Muscle layer of colon (tissue), 2 donors: ENCODE data around the gene DYSF.

ENCODE experiments used
- H3K27ac ChIP-seq: one replicate; pipeline ENCODE4 v1.7.0; 2013; ENCODE audit warnings: low read depth, mild to moderate bottlenecking, low read length, moderate library complexity
- H3K27me3 ChIP-seq, 2 donors: one replicate each; pipeline ENCODE4 v1.7.0; 2013; ENCODE audit warnings: low read length in 2 of 2, mild to moderate bottlenecking in 2 of 2; ENCODE audit not compliant: insufficient read depth in 2 of 2, control insufficient read depth in 1 of 2
- H3K36me3 ChIP-seq: one replicate; pipeline ENCODE4 v1.7.0; 2013; ENCODE audit warnings: mild to moderate bottlenecking, low read length; ENCODE audit not compliant: insufficient read depth
- H3K4me1 ChIP-seq: one replicate; pipeline ENCODE4 v1.7.0; 2013; ENCODE audit warnings: mild to moderate bottlenecking, low read length; ENCODE audit not compliant: insufficient read depth
- H3K4me3 ChIP-seq, 2 donors: one replicate each; pipeline ENCODE4 v1.7.0; 2013; ENCODE audit warnings: low read length in 2 of 2, low read depth in 1 of 2, mild to moderate bottlenecking in 1 of 2, moderate library complexity in 1 of 2
- H3K9ac ChIP-seq: one replicate; pipeline ENCODE4 v1.7.0; 2013; ENCODE audit warnings: low read length
- H3K9me3 ChIP-seq: one replicate; pipeline ENCODE4 v1.7.0; 2013; ENCODE audit warnings: mild to moderate bottlenecking, low read length
- donor health status: abdominal sarcoma.
- donor health status: Adenocarcinoma of cecum.

DYSF gene

GRCh38 chr2:71669628-71670429 is 216.5 kb downstream of the DYSF start:
- no peak overlapping the region for H3K27ac ChIP-seq
- peaks cover 13% of the 10 kb centered on the region for H3K4me1 ChIP-seq
- no peaks in the 10 kb centered on the region for H3K9me3 ChIP-seq
- no peaks in the 10 kb centered on the region for H3K27me3 ChIP-seq
- H3K4me3 ChIP-seq, result no peak overlapping the region
- peaks cover 18% of the 10 kb centered on the region for H3K36me3 ChIP-seq
- no peak overlapping the region for H3K9ac ChIP-seq

- Histone ChIP-seq H3K27ac (no peak overlapping the region), H3K4me1 (peaks cover 10% of the 10 kb centered on the region), H3K36me3 (peaks cover 13% of the 10 kb centered on the region), H3K9me3 (no peaks in the 10 kb centered on the region), H3K27me3 (no peaks in the 10 kb centered on the region), H3K4me3 (no peak overlapping the region), H3K9ac (no peak overlapping the region)
These were observed 217.1 kb downstream of the DYSF start for GRCh38 chr2:71670430-71670795.

- H3K4me1 ChIP-seq, result peaks cover 1% of the 10 kb centered on the region
- H3K27ac ChIP-seq, result no peak overlapping the region
- H3K4me3 ChIP-seq, result no peak overlapping the region
- no peaks in the 10 kb centered on the region for H3K27me3 ChIP-seq
- peaks cover 13% of the 10 kb centered on the region for H3K36me3 ChIP-seq
- H3K9ac ChIP-seq, result no peak overlapping the region
- no peaks in the 10 kb centered on the region for H3K9me3 ChIP-seq
These were observed 218.0 kb downstream of the DYSF start for GRCh38 chr2:71671203-71671854.

GRCh38 chr2:71671895-71672825 is 218.8 kb downstream of the DYSF start:
- Histone ChIP-seq H3K27me3 (no peaks in the 10 kb centered on the region), H3K4me1 (no peaks in the 10 kb centered on the region), H3K27ac (no peak overlapping the region), H3K4me3 (no peak overlapping the region), H3K9ac (no peak overlapping the region), H3K9me3 (no peaks in the 10 kb centered on the region), H3K36me3 (peaks cover 13% of the 10 kb centered on the region)

GRCh38 chr2:71672826-71673795 is 219.8 kb downstream of the DYSF start:
- Histone ChIP-seq H3K36me3 (peaks cover 13% of the 10 kb centered on the region), H3K4me3 (no peak overlapping the region), H3K9ac (no peak overlapping the region), H3K4me1 (no peaks in the 10 kb centered on the region), H3K27me3 (no peaks in the 10 kb centered on the region), H3K9me3 (no peaks in the 10 kb centered on the region), H3K27ac (no peak overlapping the region)

- Histone ChIP-seq H3K4me1 (no peaks in the 10 kb centered on the region), H3K36me3 (peaks cover 13% of the 10 kb centered on the region), H3K9ac (no peak overlapping the region)
These were observed 220.9 kb downstream of the DYSF start for GRCh38 chr2:71674158-71674851.

GRCh38 chr2:71675296-71675695 is 221.9 kb downstream of the DYSF start:
- H3K9me3 ChIP-seq, result no peaks in the 10 kb centered on the region
- H3K27ac ChIP-seq, result no peak overlapping the region
- H3K9ac ChIP-seq, result no peak overlapping the region
- H3K27me3 ChIP-seq, result no peaks in the 10 kb centered on the region
- no peaks in the 10 kb centered on the region for H3K4me1 ChIP-seq
- peaks cover 3% of the 10 kb centered on the region for H3K36me3 ChIP-seq
- H3K4me3 ChIP-seq, result no peak overlapping the region

More at GRCh38 chr2:71674158-71674851, 220.9 kb downstream of the DYSF start:
- H3K9me3 ChIP-seq, result no peaks in the 10 kb centered on the region
- H3K4me3 ChIP-seq, result no peak overlapping the region
- H3K27ac ChIP-seq, result no peak overlapping the region
- no peaks in the 10 kb centered on the region for H3K27me3 ChIP-seq

GRCh38 chr2:71678874-71679273 is 225.5 kb downstream of the DYSF start:
- Histone ChIP-seq H3K9ac (no peak overlapping the region), H3K9me3 (no peaks in the 10 kb centered on the region), H3K4me1 (no peaks in the 10 kb centered on the region), H3K27me3 (no peaks in the 10 kb centered on the region), H3K27ac (no peak overlapping the region), H3K4me3 (no peak overlapping the region), H3K36me3 (peaks cover 19% of the 10 kb centered on the region)

- Histone ChIP-seq H3K36me3 (peaks cover 19% of the 10 kb centered on the region), H3K9me3 (no peaks in the 10 kb centered on the region)
These were observed 226.1 kb downstream of the DYSF start for GRCh38 chr2:71679491-71679890.

GRCh38 chr2:71680925-71681324 is 227.6 kb downstream of the DYSF start:
- H3K9me3 ChIP-seq, result no peaks in the 10 kb centered on the region
- no peak overlapping the region for H3K4me3 ChIP-seq
- H3K27ac ChIP-seq, result no peak overlapping the region
- H3K9ac ChIP-seq, result no peak overlapping the region
- no peaks in the 10 kb centered on the region for H3K4me1 ChIP-seq
- H3K27me3 ChIP-seq, result no peaks in the 10 kb centered on the region
- H3K36me3 ChIP-seq, result peaks cover 19% of the 10 kb centered on the region

More at GRCh38 chr2:71679491-71679890, 226.1 kb downstream of the DYSF start:
- Histone ChIP-seq H3K4me3 (no peak overlapping the region), H3K4me1 (no peaks in the 10 kb centered on the region), H3K27me3 (no peaks in the 10 kb centered on the region), H3K27ac (no peak overlapping the region), H3K9ac (no peak overlapping the region)
